GM18951 (cell line): ENCODE data around the gene UBAP2.

Experiments used
- POLR2A ChIP-seq: IDR thresholded peaks from 4 replicates; pipeline ENCODE4 v1.6.1; 2011; ENCODE audit warnings: mild to moderate bottlenecking; ENCODE audit not compliant: insufficient read length, insufficient read depth; ENCODE audit errors: extremely low read depth
- in situ Hi-C: fragments of 300-500 bp; cut with MboI; formaldehyde crosslinking; loops from one replicate; pipeline ENCODE4 v1.12.0; 2022; ENCODE audit warnings: low sequenced_read_pairs, mixed read lengths, inconsistent platforms; ENCODE audit not compliant: unreplicated experiment

Gene UBAP2

GRCh38 chr9:33919276-33919897 is 129.3 kb downstream of the UBAP2 start:
- TF ChIP-seq POLR2A, result no peak
- in situ Hi-C loops, result no loop called here

- in situ Hi-C loops, result no loop called here
- peak; percentile 29 for TF ChIP-seq POLR2A
Observed at GRCh38 chr9:33917036-33917435, 131.7 kb downstream of the UBAP2 start.

- in situ Hi-C loops, result no loop called here
- no peak for TF ChIP-seq POLR2A
Observed at GRCh38 chr9:33914887-33915628, 133.6 kb downstream of the UBAP2 start.

- in situ Hi-C loops, result no loop called here
- no peak for TF ChIP-seq POLR2A
Observed at GRCh38 chr9:33913541-33913940, 135.1 kb downstream of the UBAP2 start.

- no peak for TF ChIP-seq POLR2A
- in situ Hi-C loops, result no loop called here
Observed at GRCh38 chr9:33908749-33909148, 139.9 kb downstream of the UBAP2 start.

- TF ChIP-seq POLR2A, result no peak
- in situ Hi-C loops, result no loop called here
Observed at GRCh38 chr9:33908114-33908513, 140.6 kb downstream of the UBAP2 start.

GRCh38 chr9:33907347-33907746 is 141.3 kb downstream of the UBAP2 start:
- in situ Hi-C loops, result no loop called here
- no peak for TF ChIP-seq POLR2A

- in situ Hi-C loops, result no loop called here
- TF ChIP-seq POLR2A, result no peak
Observed at GRCh38 chr9:33906769-33907168, 141.9 kb downstream of the UBAP2 start.

- no peak for TF ChIP-seq POLR2A
- in situ Hi-C loops, result no loop called here
Observed at GRCh38 chr9:33905137-33905536, 143.6 kb downstream of the UBAP2 start.

GRCh38 chr9:33903157-33903780 is 145.4 kb downstream of the UBAP2 start:
- no peak for TF ChIP-seq POLR2A
- in situ Hi-C loops, result no loop called here

GRCh38 chr9:33894316-33894715 is 154.4 kb downstream of the UBAP2 start:
- in situ Hi-C loops, result no loop called here
- no peak for TF ChIP-seq POLR2A

GRCh38 chr9:33893861-33894260 is 154.8 kb downstream of the UBAP2 start:
- no peak for TF ChIP-seq POLR2A
- in situ Hi-C loops, result no loop called here

GRCh38 chr9:33885948-33886347 is 162.7 kb downstream of the UBAP2 start:
- TF ChIP-seq POLR2A, result no peak
- in situ Hi-C loops, result no loop called here
